Measurements from ENCODE around the gene NFATC3. TPM values are rescaled to one million over a fixed set of nuclear protein-coding genes. Genes with fewer than 3 reads are reported as not detected.
A peak's percentile ranks its signal among the peaks of the same experiment; 100 is the strongest.

NFATC3 gene
- total and polyA plus RNA-seq, 2 of the 8 experiments (the other 6 are each of a cell fraction or from before 2014, with no cell fraction given): 17.6 to 34.5 TPM

DNA sequence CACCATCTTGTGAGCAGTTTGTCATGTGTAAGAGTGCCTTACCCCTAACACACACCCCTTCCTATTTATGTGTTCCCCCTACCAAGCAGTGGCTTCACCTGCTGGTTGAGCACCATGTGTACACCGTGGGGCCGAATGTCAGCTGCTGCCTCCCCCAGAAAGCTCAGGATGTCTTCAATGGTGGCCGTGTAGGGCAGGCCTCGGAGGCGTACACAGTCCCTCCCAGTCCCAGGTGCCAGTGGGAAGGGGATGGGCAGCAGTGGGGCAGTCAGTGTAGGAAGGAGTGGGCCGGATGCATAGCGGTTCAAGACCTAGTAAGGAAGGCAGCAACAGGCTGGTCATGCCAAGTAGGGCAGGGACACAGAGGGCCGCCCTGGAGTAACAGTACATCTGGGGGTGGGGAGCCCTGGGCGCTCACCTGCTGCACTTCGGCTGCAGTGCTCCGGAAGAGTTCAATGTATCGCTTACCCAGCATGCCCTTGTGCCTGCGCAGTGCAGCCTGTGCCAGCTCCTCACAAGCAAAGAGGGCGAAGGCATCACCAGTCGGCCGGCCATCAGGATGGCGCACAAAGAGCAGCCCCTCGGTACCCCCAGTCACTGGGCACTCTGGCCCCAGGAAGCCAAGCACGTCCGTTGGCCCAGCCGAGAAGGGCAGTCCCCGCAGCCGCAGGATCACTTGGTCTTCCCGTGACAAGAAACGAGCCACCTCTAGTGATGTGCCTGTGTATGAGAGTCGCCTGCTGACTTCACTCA, 146.4 kb downstream of the NFATC3 start:
- CTCF ChIA-PET (ENCODE audit: partially characterized antibody): interaction anchor here (0.6 to 5.6 kb wide), 5 partner anchors 10 to 147 kb away, joined by 3 to 68 read pairs (median 6); partner anchors contain the start of gene NFATC3

More for the DNA sequence above, 146.4 kb downstream of the NFATC3 start:
- peaks cover 21 to 33% of the 10 kb centered on the region in 2 experiments for H4K20me1 ChIP-seq (replicated peaks in 1 of 2; ENCODE audit: control insufficient read depth in 1 of 2, insufficient read depth in 2 of 2, low read length in 2 of 2)
- H2AK5ac ChIP-seq (ENCODE audit: low read depth, low read length): no peak overlapping the region
- no peak overlapping the region for H3K14ac ChIP-seq (ENCODE audit: insufficient read length)
- no peak overlapping the region for H3K27ac ChIP-seq (ENCODE audit: low read depth, low read length)
- peaks cover 5% of the 10 kb centered on the region; the same call in 1 of the 2 replicates for H3K79me1 ChIP-seq (ENCODE audit: low read depth, low read length)
- DNase-seq (ENCODE audit: low read depth in 1 of 2, low spot score in 2 of 2) (no peak), FAIRE-seq (no peak)
- no peak overlapping the region for H4K5ac ChIP-seq (ENCODE audit: insufficient read length, low read depth, low read length)
- H4K91ac ChIP-seq (replicated peaks; ENCODE audit: insufficient read length, low read length): no peak overlapping the region
- H2BK120ac ChIP-seq (replicated peaks; ENCODE audit: low read depth, low read length): no peak overlapping the region
- H3K23me2 ChIP-seq (ENCODE audit: low read depth, low read length): peaks cover 11% of the 10 kb centered on the region
- H3K9me3 ChIP-seq (ENCODE audit: insufficient read depth in 2 of 2, low read depth in 1 of 2, low read length in 1 of 2): no peaks in the 10 kb centered on the region
- no peak overlapping the region for H3K9ac ChIP-seq (replicated peaks in 1 of 4; ENCODE audit: extremely low read depth in 1 of 4, low read depth in 3 of 4, low read length in 3 of 4)
- no peak overlapping the region for H3K18ac ChIP-seq (ENCODE audit: extremely low read depth, low read length)
- 90% methylated on average over 25 of the region's 26 CpGs; no CpG with 5 or more reads in 1 of the 2 experiments for WGBS, 2 experiments (ENCODE audit: extremely low coverage in 1 of 2, insufficient coverage in 1 of 2, insufficient read length in 1 of 2, insufficient replicate concordance in 2 of 2, low coverage in 1 of 2, low lambda C conversion rate in 2 of 2, missing lambda C conversion rate in 1 of 2)
- TF ChIP-seq TAF1 (IDR thresholded peaks at IDR 0.05; ENCODE audit: low read depth, low read length) (no peak), SIRT6 (IDR thresholded peaks at IDR 0.05; ENCODE audit: low read length) (no peak), SRF (IDR thresholded peaks at IDR 0.05; ENCODE audit: low read depth, low read length) (no peak), TBP (IDR thresholded peaks at IDR 0.05; ENCODE audit: low read depth, low read length) (no peak), TEAD4 (IDR thresholded peaks at IDR 0.05; ENCODE audit: low read depth, low read length) (no peak), BCL11A (IDR thresholded peaks at IDR 0.05; ENCODE audit: low read depth in 2 of 2, low read length in 2 of 2) (no peak), SUZ12 (IDR thresholded peaks at IDR 0.05; ENCODE audit: low read length) (no peak), RNF2 (IDR thresholded peaks at IDR 0.05; ENCODE audit: borderline replicate concordance, low read depth, low read length, missing control alignments, poor library complexity, severe bottlenecking) (no peak), JUN (IDR thresholded peaks at IDR 0.05; ENCODE audit: low read depth, low read length) (no peak), ZNF274 (IDR thresholded peaks at IDR 0.05; ENCODE audit: borderline replicate concordance, extremely low read depth, low read length) (no peak), ASH2L (IDR thresholded peaks at IDR 0.05; ENCODE audit: low read length) (no peak)
- peak overlapping the region; percentile 16; the same call in 1 of the 2 replicates for H2BK5ac ChIP-seq (ENCODE audit: low read depth, low read length)
- H2BK15ac ChIP-seq (ENCODE audit: low read length): no peak overlapping the region
- no peak overlapping the region for H3K56ac ChIP-seq (replicated peaks; ENCODE audit: insufficient read length, low read depth, low read length)
- no peak overlapping the region for H2AFZ ChIP-seq (ENCODE audit: low read length)
- H3K4me2 ChIP-seq (ENCODE audit: insufficient read depth in 1 of 2, low read depth in 2 of 2, low read length in 2 of 2): no peak overlapping the region
- H3K36me3 ChIP-seq (ENCODE audit: control insufficient read depth in 2 of 4, insufficient read depth in 4 of 4, low read length in 3 of 4): peaks cover 9 to 40% (median 29%) of the 10 kb centered on the region in 4 experiments
- H3K79me2 ChIP-seq (ENCODE audit: control insufficient read depth in 1 of 2, insufficient read depth in 2 of 2, low read length in 2 of 2): peaks cover 5 to 19% of the 10 kb centered on the region in 2 experiments
- H2BK20ac ChIP-seq (ENCODE audit: low read length): no peak overlapping the region
- H3K4me3 ChIP-seq (ENCODE audit: extremely low read depth in 1 of 4, insufficient read depth in 2 of 4, low read depth in 3 of 4, low read length in 4 of 4): no peak overlapping the region
- H3K23ac ChIP-seq (ENCODE audit: insufficient read length): no peak overlapping the region
- POLR2A ChIA-PET (ENCODE audit: partially characterized antibody): interaction anchor here (0.6 to 4.4 kb wide), 5 partner anchors 82 to 208 kb away, joined by 3 to 20 read pairs (median 3); partner anchors contain the start of genes DUS2 and NFATC3
- no peaks in the 10 kb centered on the region for H3K27me3 ChIP-seq (replicated peaks in 1 of 4; ENCODE audit: control insufficient read depth in 3 of 4, extremely low read depth in 1 of 4, insufficient read depth in 3 of 4, low read length in 3 of 4)
- H4K8ac ChIP-seq (ENCODE audit: extremely low read depth, insufficient read depth, low read length): peak overlapping the region; percentile 42; the same call in 1 of the 2 replicates
- no peak overlapping the region for H3K4ac ChIP-seq (replicated peaks; ENCODE audit: insufficient read length, low read depth, low read length)
- H2BK12ac ChIP-seq (ENCODE audit: low read depth, low read length): no peak overlapping the region
- H3K4me1 ChIP-seq (replicated peaks in 1 of 4; ENCODE audit: control insufficient read depth in 3 of 4, insufficient read depth in 4 of 4, low read length in 3 of 4): peaks cover 0 to 19% (median 13%) of the 10 kb centered on the region in 4 experiments; a peak in 5 of 7 replicates

Data from H1 (cell line).